ENCODE measurements around the gene ANKMY1.

- TF ChIP-seq EZH2phosphoT487 (IDR thresholded peaks at IDR 0.05; ENCODE audit: borderline replicate concordance) (no peak), CTCF (conservative IDR thresholded peaks at IDR 0.05; ENCODE audit: low read length) (no peak)
Observed at GRCh38 chr2:240579771-240580614, 22.2 kb upstream of the ANKMY1 start.
